H9 (cell line): ENCODE data around the gene HIPK2. TPM values are rescaled to one million over a fixed set of nuclear protein-coding genes. Genes with fewer than 3 reads are reported as not detected.

Experiments used
- DNase-seq: peaks from one replicate; pipeline ENCODE4 v3.0.0-alpha.2; 2017
- H2AFZ ChIP-seq: one replicate; pipeline ENCODE4 v1.6.1; 2013; ENCODE audit warnings: mild to moderate bottlenecking, low read length, control low read depth, moderate library complexity
- H2AK5ac ChIP-seq: 2 replicates; pipeline ENCODE4 v1.6.1; 2013; ENCODE audit warnings: low read length, control low read depth, mixed read lengths; ENCODE audit not compliant: insufficient read length
- H2BK120ac ChIP-seq: one replicate; pipeline ENCODE4 v1.6.1; 2013; ENCODE audit warnings: low read depth, mild to moderate bottlenecking, low read length, control low read depth, inconsistent platforms; ENCODE audit not compliant: poor library complexity, severe bottlenecking
- H2BK12ac ChIP-seq: 2 replicates; pipeline ENCODE4 v1.6.1; 2013; ENCODE audit warnings: low read length, control low read depth, mixed read lengths, low read depth; ENCODE audit not compliant: insufficient read length
- H2BK15ac ChIP-seq: 2 replicates; pipeline ENCODE4 v1.6.1; 2013; ENCODE audit warnings: low read depth, low read length, control low read depth
- H2BK20ac ChIP-seq: one replicate; pipeline ENCODE4 v1.6.1; 2013; ENCODE audit warnings: low read depth, mild to moderate bottlenecking, low read length, control low read depth, inconsistent platforms; ENCODE audit not compliant: poor library complexity, severe bottlenecking
- H2BK5ac ChIP-seq: 2 replicates; pipeline ENCODE4 v1.6.1; 2013; ENCODE audit warnings: low read length, control low read depth, mixed read lengths; ENCODE audit not compliant: insufficient read length
- H3K14ac ChIP-seq: 2 replicates; pipeline ENCODE4 v1.6.1; 2013; ENCODE audit warnings: low read length, control low read depth; ENCODE audit not compliant: insufficient read depth
- H3K18ac ChIP-seq: 2 replicates; pipeline ENCODE4 v1.6.1; 2013; ENCODE audit warnings: low read depth, mild to moderate bottlenecking, mixed read lengths, low read length, control low read depth; ENCODE audit not compliant: insufficient read length
- H3K23ac ChIP-seq: 2 replicates; pipeline ENCODE4 v1.6.1; 2013; ENCODE audit warnings: low read length, control low read depth, mixed read lengths, low read depth; ENCODE audit not compliant: insufficient read length
- H3K23me2 ChIP-seq: 2 replicates; pipeline ENCODE4 v1.6.1; 2013; ENCODE audit warnings: low read depth, mild to moderate bottlenecking, mixed read lengths, low read length, control low read depth; ENCODE audit not compliant: insufficient read length, poor library complexity, severe bottlenecking
- H3K27ac ChIP-seq: 2 replicates; pipeline ENCODE4 v1.5.1; 2013; ENCODE audit warnings: low read length, control low read depth, mixed read lengths, low read depth; ENCODE audit not compliant: insufficient read length
- H3K27me3 ChIP-seq: 2 replicates; pipeline ENCODE4 v1.6.1; 2013; ENCODE audit warnings: low read length, control low read depth, inconsistent platforms; ENCODE audit not compliant: insufficient read depth
- H3K4ac ChIP-seq: 2 replicates; pipeline ENCODE4 v1.6.1; 2013; ENCODE audit warnings: low read depth, mild to moderate bottlenecking, control low read depth, inconsistent platforms, low read length, moderate library complexity
- H3K4me1 ChIP-seq: 2 replicates; pipeline ENCODE4 v1.6.1; 2013; ENCODE audit warnings: low read length, control low read depth, inconsistent platforms; ENCODE audit not compliant: insufficient read depth
- H3K4me2 ChIP-seq: 2 replicates; pipeline ENCODE4 v1.6.1; 2013; ENCODE audit warnings: low read length, control low read depth, mixed read lengths; ENCODE audit not compliant: insufficient read length, insufficient read depth
- H3K56ac ChIP-seq: 2 replicates; pipeline ENCODE4 v1.6.1; 2013; ENCODE audit warnings: low read depth, mild to moderate bottlenecking, mixed read lengths, low read length, control low read depth; ENCODE audit not compliant: insufficient read length
- H3K79me1 ChIP-seq: 2 replicates; pipeline ENCODE4 v1.6.1; 2013; ENCODE audit warnings: low read depth, mild to moderate bottlenecking, moderate library complexity, low read length, control low read depth, inconsistent platforms; ENCODE audit not compliant: insufficient read depth, poor library complexity, severe bottlenecking
- H3K79me2 ChIP-seq: 2 replicates; pipeline ENCODE4 v1.6.1; 2013; ENCODE audit warnings: low read length, control low read depth, inconsistent platforms; ENCODE audit not compliant: insufficient read depth
- H3K9ac ChIP-seq: 2 replicates; pipeline ENCODE4 v1.6.1; 2013; ENCODE audit warnings: low read length, control low read depth, mixed read lengths; ENCODE audit not compliant: insufficient read length; ENCODE audit errors: extremely low read depth
- H3K9me3 ChIP-seq: one replicate; pipeline ENCODE4 v1.6.1; 2013; ENCODE audit warnings: low read depth, low read length, inconsistent platforms; ENCODE audit not compliant: control insufficient read depth
- H3T11ph ChIP-seq: one replicate; pipeline ENCODE4 v1.6.1; 2013; ENCODE audit warnings: mild to moderate bottlenecking, low read length, control low read depth, inconsistent platforms
- H4K20me1 ChIP-seq: one replicate; pipeline ENCODE4 v1.6.1; 2013; ENCODE audit not compliant: control insufficient read depth, insufficient read length, insufficient read depth
- H4K5ac ChIP-seq: 2 replicates; pipeline ENCODE4 v1.6.1; 2013; ENCODE audit warnings: low read depth, mild to moderate bottlenecking, mixed read lengths, low read length, control low read depth; ENCODE audit not compliant: insufficient read length
- H4K8ac ChIP-seq: replicated peaks from 2 replicates; pipeline ENCODE4 v1.6.1; 2013; ENCODE audit warnings: low read length, control low read depth, mixed read lengths, low read depth; ENCODE audit not compliant: insufficient read length
- H4K91ac ChIP-seq: 2 replicates; pipeline ENCODE4 v1.6.1; 2013; ENCODE audit warnings: low read depth, mild to moderate bottlenecking, moderate library complexity, mixed read lengths, low read length, control low read depth; ENCODE audit not compliant: insufficient read length
- H3K27ac Mint-ChIP-seq, 3 experiments: 2 replicates in 2 of 3; 3 replicates in 1 of 3; pipeline ENCODE4 v1.8.0; 2020 to 2021; ENCODE audit warnings: mixed read lengths in 3 of 3, mild to moderate bottlenecking in 1 of 3, moderate library complexity in 1 of 3
- H3K27me3 Mint-ChIP-seq: 2 replicates; pipeline ENCODE4 v1.8.0; 2021; ENCODE audit warnings: low read depth, mild to moderate bottlenecking, moderate library complexity, mixed read lengths
- H3K36me3 Mint-ChIP-seq, 3 experiments: 2 replicates in 2 of 3; 3 replicates in 1 of 3; pipeline ENCODE4 v1.8.0; 2020 to 2021; ENCODE audit warnings: low read depth in 3 of 3, mixed read lengths in 3 of 3; ENCODE audit not compliant: insufficient read depth in 1 of 3
- H3K4me1 Mint-ChIP-seq, 2 experiments: 2 replicates each; pipeline ENCODE4 v1.8.0; 2020; ENCODE audit warnings: mixed read lengths in 2 of 2
- H3K4me3 Mint-ChIP-seq, 2 experiments: 2 replicates in 1 of 2; 3 replicates in 1 of 2; pipeline ENCODE4 v1.8.0; 2020 to 2021; ENCODE audit warnings: mild to moderate bottlenecking in 2 of 2, mixed read lengths in 2 of 2, moderate library complexity in 1 of 2
- H3K9me3 Mint-ChIP-seq, 2 experiments: 2 replicates in 1 of 2; 3 replicates in 1 of 2; pipeline ENCODE4 v1.8.0; 2020; ENCODE audit warnings: mild to moderate bottlenecking in 2 of 2, mixed read lengths in 2 of 2, moderate library complexity in 1 of 2
- CTCF ChIP-seq: fragments of 200-600 bp; sonication (generic); conservative IDR thresholded peaks from 3 replicates; pipeline ENCODE4 v1.8.0; 2021; ENCODE audit warnings: antibody characterized with exemption, mild to moderate bottlenecking
- WGBS: extraction: QIAGEN DNeasy Blood & Tissue Kit; methylation state at CpG from one replicate; pipeline ENCODE4 v1.1.7; 2013; ENCODE audit warnings: missing lambda C conversion rate, low lambda C conversion rate, mixed read lengths; ENCODE audit not compliant: insufficient read length; ENCODE audit errors: extremely low coverage; 5-methylcytosine and 5-hydroxymethylcytosine counted together
- total RNA-seq: library from RNA; stranded (reverse); gene quantifications from 2 replicates; pipeline ENCODE4 v1.2.1, GENCODE V29; 2021

The HIPK2 gene
- total RNA-seq, 1 experiment from 2014 or later, result 21.9 TPM

DNA sequence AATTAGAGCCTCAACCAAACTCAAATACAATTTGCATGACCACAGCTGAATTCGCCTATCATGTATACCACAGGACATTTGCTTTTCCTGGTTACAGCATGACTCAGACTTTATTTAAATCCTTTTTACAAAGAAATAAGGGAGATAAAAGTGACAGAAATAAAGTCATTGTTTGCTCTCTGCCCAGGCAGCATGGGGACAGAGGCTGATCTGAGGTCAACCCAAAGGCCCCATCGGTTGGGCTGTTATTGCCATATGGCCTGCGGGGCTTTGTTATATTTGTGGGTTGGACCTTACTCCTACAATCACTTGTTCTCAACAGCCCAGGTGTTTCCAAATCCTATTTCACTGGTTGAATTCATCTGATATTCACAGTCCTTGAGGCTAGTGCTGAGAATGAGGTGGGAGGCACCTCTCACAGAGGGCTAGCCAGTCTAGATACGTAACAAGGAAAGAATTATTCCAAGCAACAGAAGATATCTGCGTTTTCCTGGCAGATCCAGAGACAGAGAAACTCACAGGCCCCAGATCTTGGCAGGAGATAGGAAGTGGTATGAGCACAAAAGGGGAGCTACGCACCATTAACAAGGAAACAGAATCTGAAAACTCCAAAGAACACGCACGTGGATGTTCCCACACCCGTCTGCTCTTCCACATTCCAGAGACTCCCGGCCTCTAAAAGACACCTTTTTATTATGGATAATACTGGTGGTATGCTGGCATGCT is 117.3 kb downstream of the HIPK2 start:
- Histone ChIP-seq H4K91ac (no peak overlapping the region), H2BK15ac (no peak overlapping the region), H3T11ph (no peak overlapping the region), H3K79me2 (no peaks in the 10 kb centered on the region), H3K4ac (no peak overlapping the region), H3K14ac (no peak overlapping the region), H3K27me3 (no peaks in the 10 kb centered on the region), H3K79me1 (no peaks in the 10 kb centered on the region), H3K4me2 (no peak overlapping the region), H3K56ac (no peak overlapping the region), H4K8ac (no peak overlapping the region), H2BK20ac (no peak overlapping the region), H3K9ac (no peak overlapping the region), H3K23ac (no peak overlapping the region), H2BK120ac (no peak overlapping the region), H3K27ac (no peak overlapping the region), H3K4me1 (peaks cover 10% of the 10 kb centered on the region; the same call in 1 of the 2 replicates), H2AFZ (no peak overlapping the region), H2BK5ac (no peak overlapping the region), H2AK5ac (no peak overlapping the region), H4K20me1 (no peaks in the 10 kb centered on the region), H3K18ac (peak overlapping the region; percentile 36), H3K23me2 (no peaks in the 10 kb centered on the region), H2BK12ac (no peak overlapping the region), H3K9me3 (no peaks in the 10 kb centered on the region), H4K5ac (no peak overlapping the region)
- no peak overlapping the region for H3K4me3 Mint-ChIP-seq
- H3K27ac Mint-ChIP-seq, result peak overlapping the region in 1 of 3 experiments; percentile 74; a peak in 1 of 7 replicates
- no peak for DNase-seq
- no peaks in the 10 kb centered on the region for H3K9me3 Mint-ChIP-seq
- WGBS, result no CpG with 5 or more reads among the region's 10 CpGs
- peaks cover 2% of the 10 kb centered on the region; the same call in 1 of the 2 replicates for H3K27me3 Mint-ChIP-seq
- peaks cover 38 to 41% of the 10 kb centered on the region in 2 experiments for H3K4me1 Mint-ChIP-seq
- no peak for TF ChIP-seq CTCF
- H3K36me3 Mint-ChIP-seq, result no peaks in the 10 kb centered on the region; a peak in 2 of 7 replicates
